Activated CD8-positive, alpha-beta T cell treated with anti-CD3 and anti-CD28 coated beads, Interleukin-2, amount 10 ng/mL, durations not matched to agents 7 days and 5 days (primary cell): ENCODE data around the gene ALDH1A1. TPM values are rescaled to one million over a fixed set of nuclear protein-coding genes. Genes with fewer than 3 reads are reported as not detected.

Source experiments
- ATAC-seq: fragments of 150-1000 bp; cut with Tn5 transposase; one replicate; pipeline ENCODE4 v1.10.0; 2021; ENCODE audit warnings: moderate library complexity
- CTCF ChIA-PET: fragments of 350-600 bp; sonication (Branson Sonifier 250); formaldehyde crosslinking; loops from one replicate; lab custom pipeline; 2021; ENCODE audit warnings: antibody characterized with exemption; lab: Charles Lee
- POLR2A ChIA-PET: fragments of 350-600 bp; sonication (Branson Sonifier 250); formaldehyde crosslinking; loops from one replicate; lab custom pipeline; 2021; ENCODE audit warnings: antibody characterized with exemption; lab: Charles Lee
- DNase-seq: peaks from one replicate; pipeline ENCODE4 v3.0.0-alpha.2; 2020
- H3K27ac Mint-ChIP-seq: one replicate; pipeline ENCODE4 v1.8.0; 2021; ENCODE audit warnings: mild to moderate bottlenecking, mixed read lengths
- H3K27me3 Mint-ChIP-seq: one replicate; pipeline ENCODE4 v1.8.0; 2021; ENCODE audit warnings: low read depth, mixed read lengths
- H3K36me3 Mint-ChIP-seq: one replicate; pipeline ENCODE4 v1.8.0; 2021; ENCODE audit warnings: low read depth, mixed read lengths
- H3K4me1 Mint-ChIP-seq: one replicate; pipeline ENCODE4 v1.8.0; 2021; ENCODE audit warnings: low read depth, mixed read lengths
- H3K4me3 Mint-ChIP-seq: one replicate; pipeline ENCODE4 v1.8.0; 2021; ENCODE audit warnings: mild to moderate bottlenecking, mixed read lengths
- H3K9me3 Mint-ChIP-seq: one replicate; pipeline ENCODE4 v1.8.0; 2022; ENCODE audit warnings: mixed read lengths; ENCODE audit not compliant: insufficient read depth
- total RNA-seq, 2 experiments: library from RNA; stranded (reverse); gene quantifications; one replicate each; pipeline ENCODE4 v1.2.3, GENCODE V29; 2021

Gene ALDH1A1
- total RNA-seq, 2 experiments from 2014 or later, result not detected

- ChIA-PET POLR2A (no interaction called here), CTCF (interaction anchor here (3.6 kb wide), 1 partner anchor 167 kb away, joined by 15 read pairs; no protein-coding TSS in a partner anchor)
- no peak for DNase-seq
- H3K4me1 Mint-ChIP-seq, result no peaks in the 10 kb centered on the region
- H3K4me3 Mint-ChIP-seq, result no peak overlapping the region
- H3K36me3 Mint-ChIP-seq, result no peaks in the 10 kb centered on the region
- H3K27ac Mint-ChIP-seq, result no peak overlapping the region
- no peak for ATAC-seq
- no peaks in the 10 kb centered on the region for H3K9me3 Mint-ChIP-seq
- H3K27me3 Mint-ChIP-seq, result no peaks in the 10 kb centered on the region
Observed at GRCh38 chr9:72855890-72856523, 96.8 kb downstream of the ALDH1A1 start.

GRCh38 chr9:72855321-72855720 lies 97.5 kb downstream of the ALDH1A1 start:
- no peaks in the 10 kb centered on the region for H3K4me1 Mint-ChIP-seq
- H3K4me3 Mint-ChIP-seq, result no peak overlapping the region
- no peak overlapping the region for H3K27ac Mint-ChIP-seq
- no peak for ATAC-seq
- ChIA-PET CTCF (no interaction called here), POLR2A (no interaction called here)
- DNase-seq, result no peak
- H3K27me3 Mint-ChIP-seq, result no peaks in the 10 kb centered on the region
- no peaks in the 10 kb centered on the region for H3K36me3 Mint-ChIP-seq
- H3K9me3 Mint-ChIP-seq, result no peaks in the 10 kb centered on the region

Other genes starting within 250 kb of the ALDH1A1 start
- 10 to 100 TPM; 88.2 to 90.8 TPM for gene ANXA1, start 198.8 kb upstream of the ALDH1A1 start, total RNA-seq